Activated CD8-positive, alpha-beta T cell treated with anti-CD3 and anti-CD28 coated beads for 36 hours (primary cell): ENCODE measurements around the gene DUSP18. TPM values are rescaled to one million over a fixed set of nuclear protein-coding genes. Genes with fewer than 3 reads are reported as not detected.

Experiments used
- ATAC-seq: fragments of 200-7000 bp; cut with Tn5 transposase; one replicate; pipeline ENCODE4 v1.10.0; 2021; ENCODE audit warnings: mild to moderate bottlenecking, moderate library complexity
- CTCF ChIA-PET: fragments of 350-600 bp; sonication (Branson Sonifier 250); formaldehyde crosslinking; loops from one replicate; lab custom pipeline; 2021; ENCODE audit warnings: antibody characterized with exemption; lab: Charles Lee
- POLR2A ChIA-PET: fragments of 350-600 bp; sonication (Branson Sonifier 250); formaldehyde crosslinking; loops from one replicate; lab custom pipeline; 2021; ENCODE audit warnings: antibody characterized with exemption; lab: Charles Lee
- DNase-seq: peaks from one replicate; pipeline ENCODE4 v3.0.0-alpha.2; 2020
- H3K27ac Mint-ChIP-seq: one replicate; pipeline ENCODE4 v1.8.0; 2021; ENCODE audit warnings: mild to moderate bottlenecking, mixed read lengths
- H3K27me3 Mint-ChIP-seq: one replicate; pipeline ENCODE4 v1.8.0; 2021; ENCODE audit warnings: mixed read lengths
- H3K36me3 Mint-ChIP-seq: one replicate; pipeline ENCODE4 v1.8.0; 2021; ENCODE audit warnings: low read depth, mixed read lengths
- H3K4me1 Mint-ChIP-seq: one replicate; pipeline ENCODE4 v1.8.0; 2021; ENCODE audit warnings: low read depth, mixed read lengths
- H3K4me3 Mint-ChIP-seq: one replicate; pipeline ENCODE4 v1.8.0; 2021; ENCODE audit warnings: mild to moderate bottlenecking, moderate library complexity, mixed read lengths
- H3K9me3 Mint-ChIP-seq: one replicate; pipeline ENCODE4 v1.8.0; 2021; ENCODE audit warnings: mixed read lengths
- CTCF ChIP-seq: fragments of 200-600 bp; IDR thresholded peaks from one replicate; pipeline ENCODE4 v1.8.0; 2022; ENCODE audit warnings: antibody characterized with exemption, mild to moderate bottlenecking
- intact Hi-C: fragments of 100-400 bp; cut with micrococcal nuclease; formaldehyde crosslinking; loops from one replicate; pipeline ENCODE4 v1.10.0; 2022
- total RNA-seq, 2 experiments: library from RNA; stranded (reverse); gene quantifications; one replicate each; pipeline ENCODE4 v1.2.3, GENCODE V29; 2021

The DUSP18 gene
- total RNA-seq, 2 experiments from 2014 or later: 4.1 to 4.4 TPM

GRCh38 chr22:30614268-30614667, 53.4 kb downstream of the DUSP18 start:
- intact Hi-C loops: no loop called here
- no peaks in the 10 kb centered on the region for H3K9me3 Mint-ChIP-seq
- no peaks in the 10 kb centered on the region for H3K36me3 Mint-ChIP-seq
- H3K27ac Mint-ChIP-seq: no peak overlapping the region
- no peak for TF ChIP-seq CTCF
- H3K27me3 Mint-ChIP-seq: no peaks in the 10 kb centered on the region
- H3K4me3 Mint-ChIP-seq: no peak overlapping the region
- ChIA-PET POLR2A (no interaction called here), CTCF (no interaction called here)
- ATAC-seq (no peak), DNase-seq (no peak)
- H3K4me1 Mint-ChIP-seq: peaks cover 3% of the 10 kb centered on the region

- POLR2A ChIA-PET: no interaction called here
- no peaks in the 10 kb centered on the region for H3K27me3 Mint-ChIP-seq
Observed at GRCh38 chr22:30612789-30613188, 54.9 kb downstream of the DUSP18 start.

More at GRCh38 chr22:30612789-30613188, 54.9 kb downstream of the DUSP18 start:
- Mint-ChIP-seq H3K4me1 (peaks cover 5% of the 10 kb centered on the region), H3K4me3 (no peak overlapping the region), H3K27ac (no peak overlapping the region), H3K36me3 (no peaks in the 10 kb centered on the region), H3K9me3 (no peaks in the 10 kb centered on the region)
- DNase-seq: no peak
- intact Hi-C loops: no loop called here
- ATAC-seq: no peak
- no peak for TF ChIP-seq CTCF
- CTCF ChIA-PET: interaction anchor here (1.6 kb wide), 1 partner anchor 22 kb away, joined by 8 read pairs; the partner anchor contains the start of gene SLC35E4

Other genes with a start within 250 kb of the DUSP18 start
- gene MTFP1, start 242.1 kb downstream of the DUSP18 start, total RNA-seq: 10 to 100 TPM; 89.8 to 93.8 TPM
- not detected for gene SEC14L3, start 195.9 kb downstream of the DUSP18 start, total RNA-seq
- gene SEC14L4, start 162.2 kb downstream of the DUSP18 start, total RNA-seq: not detected
- gene SEC14L6, start 121.1 kb downstream of the DUSP18 start, total RNA-seq: not detected
- gene GAL3ST1, start 93.2 kb downstream of the DUSP18 start, total RNA-seq: not detected
- gene PES1, start 76.0 kb downstream of the DUSP18 start, total RNA-seq: 100 to 1,000 TPM; 123 to 131 TPM
- gene TCN2, start 60.7 kb downstream of the DUSP18 start, total RNA-seq: under 1 TPM in 1 of 2 experiments, not detected in 1; 0.16 TPM
- 1 to 10 TPM; 3.4 to 3.8 TPM for gene SLC35E4, start 32.1 kb downstream of the DUSP18 start, total RNA-seq
- gene OSBP2, start 27.0 kb upstream of the DUSP18 start, total RNA-seq: under 1 TPM; 0.58 to 0.72 TPM